GM19324 (cell line): ENCODE data around the gene CYP39A1.

Experiments
- ATAC-seq: cut with Tn5 transposase; IDR thresholded peaks from one replicate; pipeline ENCODE4 v1.9.1; 2021; ENCODE audit warnings: mild to moderate bottlenecking, moderate library complexity; ENCODE audit not compliant: unreplicated experiment, low FRiP score

Gene CYP39A1

GRCh38 chr6:46525583-46525982 is 127.0 kb downstream of the CYP39A1 start:
- ATAC-seq, result no peak

GRCh38 chr6:46521464-46521971 is 131.1 kb downstream of the CYP39A1 start:
- no peak for ATAC-seq

- no peak for ATAC-seq
These were observed 135.4 kb downstream of the CYP39A1 start for GRCh38 chr6:46517202-46517601.

- ATAC-seq, result no peak
These were observed 139.1 kb downstream of the CYP39A1 start for GRCh38 chr6:46513533-46513932.

- ATAC-seq, result no peak
These were observed 141.3 kb downstream of the CYP39A1 start for GRCh38 chr6:46511320-46511719.

GRCh38 chr6:46510651-46511050 is 142.0 kb downstream of the CYP39A1 start:
- no peak for ATAC-seq

GRCh38 chr6:46509981-46510510 is 142.6 kb downstream of the CYP39A1 start:
- ATAC-seq, result no peak

GRCh38 chr6:46509063-46509462 is 143.6 kb downstream of the CYP39A1 start:
- ATAC-seq, result no peak

- no peak for ATAC-seq
These were observed 145.2 kb downstream of the CYP39A1 start for GRCh38 chr6:46507426-46507825.

- ATAC-seq, result no peak
These were observed 146.7 kb downstream of the CYP39A1 start for GRCh38 chr6:46505693-46506512.

- no peak for ATAC-seq
These were observed 148.4 kb downstream of the CYP39A1 start for GRCh38 chr6:46504242-46504641.

GRCh38 chr6:46502486-46503119 is 150.0 kb downstream of the CYP39A1 start:
- no peak for ATAC-seq

GRCh38 chr6:46501136-46502089 is 151.2 kb downstream of the CYP39A1 start:
- ATAC-seq, result no peak

GRCh38 chr6:46500382-46500781 is 152.2 kb downstream of the CYP39A1 start:
- ATAC-seq, result no peak
